ENCODE measurements around the gene ATP2A3.

The ATP2A3 gene

DNA sequence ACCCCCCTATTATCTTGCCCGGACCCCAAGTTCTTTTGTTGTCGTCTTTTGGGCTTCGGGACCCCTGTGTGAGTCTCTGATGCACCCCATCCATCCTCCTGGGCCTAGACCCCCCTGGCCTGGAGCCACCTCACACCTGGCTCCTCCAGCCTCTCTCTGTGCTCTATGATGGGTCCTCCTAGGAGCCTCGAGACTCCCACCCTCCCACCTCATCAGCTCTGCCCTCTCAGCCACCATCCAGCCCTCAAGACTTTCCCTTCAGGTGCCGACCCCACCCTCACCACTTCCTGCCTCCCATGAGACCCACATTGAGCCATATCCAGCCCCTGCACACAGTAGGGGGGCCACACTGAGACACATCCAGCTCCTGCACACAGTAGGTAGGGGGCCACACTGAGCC lies 8.7 kb upstream of the ATP2A3 start:
- no peak for DNase-seq (ENCODE audit: insufficient read length, low spot score)
- FAIRE-seq: no peak
- TF ChIP-seq, protein P1, sequence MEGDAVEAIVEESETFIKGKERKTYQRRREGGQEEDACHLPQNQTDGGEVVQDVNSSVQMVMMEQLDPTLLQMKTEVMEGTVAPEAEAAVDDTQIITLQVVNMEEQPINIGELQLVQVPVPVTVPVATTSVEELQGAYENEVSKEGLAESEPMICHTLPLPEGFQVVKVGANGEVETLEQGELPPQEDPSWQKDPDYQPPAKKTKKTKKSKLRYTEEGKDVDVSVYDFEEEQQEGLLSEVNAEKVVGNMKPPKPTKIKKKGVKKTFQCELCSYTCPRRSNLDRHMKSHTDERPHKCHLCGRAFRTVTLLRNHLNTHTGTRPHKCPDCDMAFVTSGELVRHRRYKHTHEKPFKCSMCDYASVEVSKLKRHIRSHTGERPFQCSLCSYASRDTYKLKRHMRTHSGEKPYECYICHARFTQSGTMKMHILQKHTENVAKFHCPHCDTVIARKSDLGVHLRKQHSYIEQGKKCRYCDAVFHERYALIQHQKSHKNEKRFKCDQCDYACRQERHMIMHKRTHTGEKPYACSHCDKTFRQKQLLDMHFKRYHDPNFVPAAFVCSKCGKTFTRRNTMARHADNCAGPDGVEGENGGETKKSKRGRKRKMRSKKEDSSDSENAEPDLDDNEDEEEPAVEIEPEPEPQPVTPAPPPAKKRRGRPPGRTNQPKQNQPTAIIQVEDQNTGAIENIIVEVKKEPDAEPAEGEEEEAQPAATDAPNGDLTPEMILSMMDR (IDR thresholded peaks at IDR 0.05; ENCODE audit: insufficient read depth, missing control alignments): no peak

DNA sequence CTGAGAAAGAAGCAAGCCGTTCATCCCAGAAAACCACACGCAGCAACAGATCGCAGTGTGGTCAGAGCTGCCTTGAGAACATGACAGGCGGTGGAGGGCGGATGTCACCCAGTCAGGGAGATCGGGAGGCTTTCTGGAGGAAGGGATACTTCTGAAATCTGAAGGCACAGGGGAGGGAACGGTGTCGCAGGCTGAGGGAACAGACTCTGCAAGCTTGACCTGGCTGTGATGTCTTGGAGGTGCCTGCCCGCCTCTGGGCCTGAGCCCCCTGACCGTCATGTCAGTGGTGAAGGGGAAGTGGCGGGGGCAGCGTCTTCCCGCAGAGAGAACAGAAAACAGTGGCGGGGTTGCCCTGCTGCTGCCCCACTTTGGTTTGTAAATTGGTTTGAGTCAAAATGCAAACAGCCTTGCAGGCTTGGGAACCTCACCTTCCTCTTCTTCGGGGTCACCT lies 8.1 kb upstream of the ATP2A3 start:
- TF ChIP-seq, protein P1 (IDR thresholded peaks at IDR 0.05; ENCODE audit: insufficient read depth, missing control alignments): no peak
- FAIRE-seq (no peak), DNase-seq (ENCODE audit: insufficient read length, low spot score) (no peak)

DNA sequence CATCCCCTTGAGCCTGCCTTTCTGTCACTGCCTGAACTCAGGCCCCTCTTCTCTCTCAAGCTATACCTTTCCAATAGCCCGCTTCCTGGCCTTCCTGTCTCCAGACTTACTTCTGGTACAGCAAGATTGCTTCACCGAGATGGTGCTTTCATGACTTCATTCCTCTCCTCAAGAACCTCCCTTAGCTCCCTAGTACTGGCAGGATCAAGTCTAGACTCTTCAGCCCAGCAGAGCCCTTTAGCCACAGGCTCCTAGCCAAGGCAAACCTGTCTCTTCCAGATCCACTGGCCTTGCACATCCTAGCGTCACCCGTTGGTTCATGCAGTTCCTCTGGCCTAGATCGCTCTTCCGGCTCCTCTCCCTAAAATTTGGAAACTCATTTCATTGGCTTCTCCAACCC lies 6.4 kb upstream of the ATP2A3 start:
- FAIRE-seq (no peak), DNase-seq (ENCODE audit: insufficient read length, low spot score) (no peak)
- TF ChIP-seq, protein P1 (IDR thresholded peaks at IDR 0.05; ENCODE audit: insufficient read depth, missing control alignments): no peak

DNA sequence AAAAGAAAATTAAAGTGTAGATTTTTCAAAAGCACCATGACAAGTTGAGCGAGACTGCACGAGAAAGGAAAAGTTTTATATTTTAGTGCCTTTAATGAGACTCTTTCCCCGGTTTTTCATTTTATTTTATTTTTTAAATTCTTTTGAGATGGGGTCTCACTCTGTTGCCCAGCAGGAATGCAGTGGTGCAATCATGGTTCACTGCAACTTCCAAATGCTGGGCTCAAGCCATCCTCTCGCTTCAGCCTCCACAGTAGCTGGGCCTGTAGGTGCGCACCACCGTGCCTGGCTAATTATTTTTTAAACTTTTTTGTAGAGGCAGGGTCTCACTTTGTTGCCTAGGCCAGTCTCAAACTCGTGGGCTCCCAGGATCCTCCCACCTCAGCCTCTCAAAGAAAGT lies 5.7 kb upstream of the ATP2A3 start:
- DNase-seq (ENCODE audit: insufficient read length, low spot score) (no peak), FAIRE-seq (no peak)
- TF ChIP-seq, protein P1 (IDR thresholded peaks at IDR 0.05; ENCODE audit: insufficient read depth, missing control alignments): no peak

DNA sequence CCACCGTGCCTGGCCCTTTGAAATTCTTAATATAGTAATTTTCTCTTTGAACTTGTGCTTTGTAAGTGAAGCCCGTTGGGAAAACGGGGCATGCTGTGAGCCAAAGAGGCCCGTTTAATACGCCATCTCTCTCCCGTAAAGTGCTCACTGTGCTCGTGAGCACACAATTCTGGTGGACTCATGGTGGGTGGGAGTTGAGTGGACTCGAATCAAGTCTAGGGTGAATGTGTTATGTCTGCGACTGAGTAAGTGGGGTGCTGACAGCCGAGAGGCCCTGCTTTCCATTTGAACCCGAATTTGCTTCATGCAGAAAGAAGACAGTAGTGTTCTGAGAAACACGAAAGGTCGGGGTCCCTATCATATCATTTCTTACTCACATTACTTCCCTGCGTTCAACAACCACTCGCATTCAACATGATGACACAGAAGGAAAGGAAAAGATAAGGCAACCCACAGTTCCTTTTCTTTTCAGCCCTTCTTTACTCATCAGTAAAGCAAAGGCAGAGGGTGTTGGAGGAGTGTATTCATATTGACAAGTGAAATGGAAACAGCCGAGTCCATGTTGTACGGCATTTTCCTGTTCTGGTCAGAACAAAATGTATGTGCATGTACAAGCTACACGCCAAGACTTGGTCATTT lies 4.8 kb upstream of the ATP2A3 start:
- FAIRE-seq (no peak), DNase-seq (ENCODE audit: insufficient read length, low spot score) (no peak)
- TF ChIP-seq, protein P1 (IDR thresholded peaks at IDR 0.05; ENCODE audit: insufficient read depth, missing control alignments): no peak

DNA sequence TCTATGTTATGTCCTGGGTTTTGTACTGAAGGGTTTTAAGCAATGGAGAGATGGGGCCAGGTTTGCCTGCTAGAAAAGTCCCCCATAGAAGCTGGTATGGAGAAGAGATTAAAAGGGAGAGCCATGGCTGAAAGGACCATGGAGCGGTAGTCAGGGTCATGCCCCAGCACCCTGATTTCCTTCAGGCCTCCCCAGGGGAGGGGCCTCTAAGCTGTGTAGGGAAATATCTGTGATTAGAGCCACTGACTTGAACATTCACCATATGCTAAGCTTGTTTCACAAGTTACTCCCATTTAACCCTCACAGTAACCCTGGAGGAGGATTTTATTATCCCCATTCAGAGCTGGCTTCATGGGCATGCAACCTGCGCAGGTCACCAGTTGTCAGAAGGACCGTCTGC lies 3.8 kb upstream of the ATP2A3 start:
- TF ChIP-seq, protein P1 (IDR thresholded peaks at IDR 0.05; ENCODE audit: insufficient read depth, missing control alignments): no peak
- no peak for DNase-seq (ENCODE audit: insufficient read length, low spot score)
- no peak for FAIRE-seq

DNA sequence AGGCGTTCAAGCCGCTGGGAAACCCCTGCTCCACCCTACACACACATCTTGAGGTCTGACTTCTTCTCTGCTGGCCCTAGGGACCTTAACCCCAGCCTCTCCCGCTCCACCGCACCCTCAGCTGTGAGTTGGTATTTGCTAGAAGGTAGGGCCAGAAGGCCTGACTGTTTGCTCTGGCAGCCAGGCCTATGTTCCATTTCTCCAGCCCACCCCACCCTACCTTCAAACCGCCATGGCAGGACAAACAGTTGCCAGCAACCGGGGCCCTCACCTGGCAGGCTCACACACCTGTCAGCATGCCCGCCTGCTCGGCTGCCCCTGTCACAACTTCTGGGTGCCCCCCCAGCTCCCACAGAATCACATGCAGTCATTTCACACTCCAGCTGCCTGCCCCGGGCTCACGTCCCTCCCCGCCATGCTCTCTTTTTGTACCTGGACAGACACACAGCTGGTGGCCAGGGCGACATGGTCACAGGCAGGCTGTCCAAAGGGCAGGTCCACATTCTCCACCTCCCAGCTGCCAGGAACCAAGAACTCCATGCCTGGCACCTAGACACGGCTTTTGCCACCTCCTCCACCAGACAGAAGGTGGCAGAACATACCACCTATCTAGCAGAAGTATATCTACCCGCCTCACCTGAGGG lies 2.6 kb upstream of the ATP2A3 start:
- TF ChIP-seq, protein P1 (IDR thresholded peaks at IDR 0.05; ENCODE audit: insufficient read depth, missing control alignments): no peak
- no peak for DNase-seq (ENCODE audit: insufficient read length, low spot score)
- FAIRE-seq: no peak

All from D721Med (cell line).